Caki2 (cell line): Measurements from ENCODE around the gene IL17REL. TPM values are rescaled to one million over a fixed set of nuclear protein-coding genes. Genes with fewer than 3 reads are reported as not detected.

ENCODE experiments used
- DNase-seq: peaks from one replicate; pipeline ENCODE4 v3.0.0-alpha.2; 2015; ENCODE audit warnings: low read depth
- in situ Hi-C: cut with HindIII; loops from 2 replicates; pipeline ENCODE4 v1.10.0; 2016; ENCODE audit warnings: low sequenced_read_pairs, low pct_unique_long_range_greater_than_20kb, mixed read lengths
- total RNA-seq: library from RNA; depleted of rRNA; stranded (reverse); fragments of >200 nt; shearing (Covaris generic); gene quantifications from 2 replicates; pipeline ENCODE4 v1.2.3, GENCODE V29; 2014; ENCODE audit warnings: low replicate concordance

IL17REL gene
- total RNA-seq, 1 experiment from 2014 or later: not detected

- in situ Hi-C loops: no loop called here
- DNase-seq: peak; percentile 56
Measured at GRCh38 chr22:50030297-50031188, 18.0 kb upstream of the IL17REL start.

GRCh38 chr22:50027639-50028537 lies 15.3 kb upstream of the IL17REL start:
- in situ Hi-C loops: no loop called here
- no peak for DNase-seq

GRCh38 chr22:50025993-50026392 lies 13.4 kb upstream of the IL17REL start:
- in situ Hi-C loops: no loop called here
- DNase-seq: no peak

GRCh38 chr22:50022171-50022819 lies 9.7 kb upstream of the IL17REL start:
- DNase-seq: no peak
- in situ Hi-C loops: no loop called here

- DNase-seq: no peak
- in situ Hi-C loops: no loop called here
Measured at GRCh38 chr22:50020606-50021005, 8.0 kb upstream of the IL17REL start.

GRCh38 chr22:50019316-50019715 lies 6.8 kb upstream of the IL17REL start:
- in situ Hi-C loops: no loop called here
- no peak for DNase-seq

GRCh38 chr22:50018608-50019285 lies 6.2 kb upstream of the IL17REL start:
- DNase-seq: no peak
- in situ Hi-C loops: no loop called here

GRCh38 chr22:50017701-50018224 lies 5.2 kb upstream of the IL17REL start:
- in situ Hi-C loops: no loop called here
- DNase-seq: no peak

GRCh38 chr22:50016988-50017700 lies 4.6 kb upstream of the IL17REL start:
- no peak for DNase-seq
- in situ Hi-C loops: no loop called here

- in situ Hi-C loops: no loop called here
- no peak for DNase-seq
Measured at GRCh38 chr22:50016308-50016987, 3.9 kb upstream of the IL17REL start.

- DNase-seq: no peak
- in situ Hi-C loops: no loop called here
Measured at GRCh38 chr22:50015451-50016307, 3.1 kb upstream of the IL17REL start.

- no peak for DNase-seq
Measured at GRCh38 chr22:50014655-50015401, 2.3 kb upstream of the IL17REL start.

GRCh38 chr22:50014053-50014501 lies 1.5 kb upstream of the IL17REL start:
- in situ Hi-C loops: no loop called here
- DNase-seq: no peak

More at GRCh38 chr22:50014655-50015401, 2.3 kb upstream of the IL17REL start:
- in situ Hi-C loops: no loop called here

GRCh38 chr22:50011447-50012210 lies 936 bp downstream of the IL17REL start:
- DNase-seq: no peak
- in situ Hi-C loops: no loop called here
